Renal cortex interstitium (tissue), 15 donors: ENCODE results near the gene ZNHIT6. TPM values are rescaled to one million over a fixed set of nuclear protein-coding genes. Genes with fewer than 3 reads are reported as not detected.
"Not testable (repeated sequence)": the region's sequence is repeated elsewhere in the genome, so short reads cannot be mapped to it uniquely, and the experiment has no call there.

Experiments used
- DNase-seq, 11 donors: peaks; one replicate each; pipeline ENCODE4 v3.0.0-alpha.2; 2013; ENCODE audit warnings: low read depth in 9 of 11, low spot score in 4 of 11; ENCODE audit errors: extremely low read depth in 1 of 11
- long read RNA-seq, 16 experiments: transcript quantifications; one replicate each; lab custom pipeline, GENCODE V29; 2026
- polyA plus RNA-seq, 3 donors: library from polyadenylated mRNA; unstranded; fragments of 120-200 nt; gene quantifications; one replicate each; pipeline ENCODE4 v1.2.1, GENCODE V29; 2013; ENCODE audit not compliant: insufficient read length in 3 of 3

ZNHIT6 gene, protein sequence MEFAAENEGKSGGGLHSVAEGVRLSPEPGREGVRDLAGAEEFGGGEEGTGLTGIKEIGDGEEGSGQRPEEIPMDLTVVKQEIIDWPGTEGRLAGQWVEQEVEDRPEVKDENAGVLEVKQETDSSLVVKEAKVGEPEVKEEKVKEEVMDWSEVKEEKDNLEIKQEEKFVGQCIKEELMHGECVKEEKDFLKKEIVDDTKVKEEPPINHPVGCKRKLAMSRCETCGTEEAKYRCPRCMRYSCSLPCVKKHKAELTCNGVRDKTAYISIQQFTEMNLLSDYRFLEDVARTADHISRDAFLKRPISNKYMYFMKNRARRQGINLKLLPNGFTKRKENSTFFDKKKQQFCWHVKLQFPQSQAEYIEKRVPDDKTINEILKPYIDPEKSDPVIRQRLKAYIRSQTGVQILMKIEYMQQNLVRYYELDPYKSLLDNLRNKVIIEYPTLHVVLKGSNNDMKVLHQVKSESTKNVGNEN
- 10 to 100 TPM; 28.0 to 35.8 (median 30.9) TPM for polyA plus RNA-seq
- long read RNA-seq, donor 1, partial matches to known transcripts, result 0 of 3 reads
- long read RNA-seq, donor 1, other reads (novel, unspliced or antisense), result 0 of 3 reads
- long read RNA-seq, donor 2, partial matches to known transcripts, result 0 of 2 reads
- long read RNA-seq, donor 2, other reads (novel, unspliced or antisense), result 0 of 2 reads
- long read RNA-seq, donor 3, partial matches to known transcripts, result 0 of 4 reads
- long read RNA-seq, donor 3, other reads (novel, unspliced or antisense), result 0 of 4 reads
- long read RNA-seq, donor 4, partial matches to known transcripts, result 16 of 16 reads
- long read RNA-seq, donor 4, other reads (novel, unspliced or antisense), result 0 of 16 reads
- long read RNA-seq, donor 5, result 0 reads
- long read RNA-seq, donor 6, partial matches to known transcripts, result 19 of 21 reads
- long read RNA-seq, donor 6, other reads (novel, unspliced or antisense), result 0 of 21 reads
- long read RNA-seq, donor 7, partial matches to known transcripts, result 0 of 4 reads
- long read RNA-seq, donor 7, other reads (novel, unspliced or antisense), result 0 of 4 reads
- long read RNA-seq, donor 8, transcript ZNHIT6-201 (10 exons, 2,797 nt), result major isoform, 5 of 35 reads
- long read RNA-seq, donor 8, partial matches to known transcripts, result 30 of 35 reads
- long read RNA-seq, donor 8, other reads (novel, unspliced or antisense), result 0 of 35 reads
- long read RNA-seq, donor 9, partial matches to known transcripts, result 10 of 12 reads
- long read RNA-seq, donor 9, other reads (novel, unspliced or antisense), result 0 of 12 reads
- long read RNA-seq, donor 10, partial matches to known transcripts, result 0 of 2 reads
- long read RNA-seq, donor 10, other reads (novel, unspliced or antisense), result 0 of 2 reads
- long read RNA-seq, donor 11, transcript ZNHIT6-201 (10 exons, 2,797 nt), result major isoform, 5 of 11 reads
- long read RNA-seq, donor 11, partial matches to known transcripts, result 6 of 11 reads
- long read RNA-seq, donor 11, other reads (novel, unspliced or antisense), result 0 of 11 reads
- long read RNA-seq, donor 12, partial matches to known transcripts, result 0 of 1 reads
- long read RNA-seq, donor 12, other reads (novel, unspliced or antisense), result 0 of 1 reads
- long read RNA-seq, donor 13, partial matches to known transcripts, result 0 of 4 reads
- long read RNA-seq, donor 13, other reads (novel, unspliced or antisense), result 0 of 4 reads
- long read RNA-seq, donor 14, partial matches to known transcripts, result 0 of 3 reads
- long read RNA-seq, donor 14, other reads (novel, unspliced or antisense), result 0 of 3 reads
- long read RNA-seq, donor 15, partial matches to known transcripts, result 6 of 9 reads
- long read RNA-seq, donor 15, other reads (novel, unspliced or antisense), result 0 of 9 reads
- long read RNA-seq, donor 16, transcript ZNHIT6-201 (10 exons, 2,797 nt), result major isoform, 15 of 27 reads
- long read RNA-seq, donor 16, partial matches to known transcripts, result 12 of 27 reads
- long read RNA-seq, donor 16, other reads (novel, unspliced or antisense), result 0 of 27 reads

DNA sequence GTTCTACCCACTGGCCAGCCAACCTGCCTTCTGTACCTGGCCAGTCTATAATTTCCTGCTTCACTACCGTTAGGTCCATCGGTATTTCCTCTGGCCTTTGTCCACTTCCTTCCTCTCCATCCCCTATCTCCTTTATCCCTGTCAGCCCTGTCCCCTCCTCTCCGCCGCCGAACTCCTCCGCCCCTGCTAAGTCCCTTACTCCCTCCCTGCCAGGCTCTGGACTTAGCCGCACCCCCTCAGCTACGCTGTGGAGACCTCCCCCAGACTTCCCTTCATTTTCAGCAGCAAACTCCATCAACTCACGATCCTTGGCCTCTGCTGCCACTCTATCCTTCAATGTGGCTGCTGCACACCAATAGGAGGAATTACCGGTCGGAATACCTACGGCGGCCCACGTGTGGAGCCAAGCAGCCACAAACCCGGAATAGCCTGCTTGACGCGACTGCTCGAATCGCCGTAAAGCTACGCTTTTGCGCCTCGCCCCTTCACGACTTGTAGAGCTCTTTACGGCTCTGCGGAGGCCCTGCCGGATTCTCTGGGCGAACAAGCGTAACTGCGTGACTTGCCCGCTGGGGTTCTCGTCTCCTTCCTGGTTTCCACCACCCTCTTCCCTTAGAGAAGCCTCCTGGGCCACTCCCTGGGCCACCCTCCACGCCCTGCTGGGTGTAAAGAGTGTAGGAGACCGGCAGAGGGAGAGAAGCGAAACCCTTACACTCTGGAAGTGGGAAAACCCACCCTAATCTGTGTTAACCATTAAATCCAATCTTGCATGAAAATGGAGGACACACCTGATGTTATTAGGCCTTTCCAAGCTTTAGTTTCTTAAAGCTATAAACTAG, at the start of gene ZNHIT6:
ZNHIT6 (minus strand) TSS at position 444 of the 839 bp plus-strand sequence; CDS start at position 295, 149 bp downstream.
- peak; percentile 73 to 94 (median 85) for DNase-seq

DNA sequence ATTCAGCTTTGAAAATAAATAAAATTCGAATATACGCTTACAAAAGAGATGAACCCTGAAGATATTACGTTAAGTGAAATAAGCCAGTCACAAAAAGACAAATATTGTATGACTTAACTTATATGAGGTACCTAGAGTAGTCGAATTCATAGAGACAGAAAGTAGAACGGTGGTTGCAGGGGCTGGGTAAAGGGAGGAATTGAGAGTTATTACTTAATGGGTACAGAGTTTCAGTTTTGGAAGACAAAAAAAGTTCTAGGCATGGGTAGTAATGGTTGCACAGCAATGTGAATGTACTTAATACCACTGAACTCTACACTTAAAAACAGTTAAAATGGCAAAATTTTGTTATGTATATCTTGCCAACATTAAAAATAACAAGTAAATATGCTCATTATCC, 48.6 kb upstream of the ZNHIT6 start:
- DNase-seq, result no peak

DNA sequence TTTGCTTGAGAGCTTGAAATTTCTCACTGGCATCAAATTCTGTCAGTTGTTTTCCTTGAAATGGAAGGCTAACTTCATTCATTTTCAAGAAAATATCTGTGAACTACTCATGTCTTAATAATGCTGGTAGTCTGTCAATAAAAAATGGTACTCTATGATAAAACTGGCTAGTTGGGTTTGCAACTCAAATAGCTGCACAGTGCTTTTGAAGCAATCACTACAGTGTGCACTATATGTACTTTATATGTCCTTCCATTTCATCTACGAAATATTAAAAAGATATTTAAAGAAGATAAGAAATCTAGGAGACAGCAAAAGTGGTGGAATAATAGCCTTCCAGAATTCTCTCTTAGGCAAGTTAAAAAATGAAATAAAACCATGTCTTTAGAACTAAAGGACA, 39.9 kb upstream of the ZNHIT6 start:
- DNase-seq, result no peak

DNA sequence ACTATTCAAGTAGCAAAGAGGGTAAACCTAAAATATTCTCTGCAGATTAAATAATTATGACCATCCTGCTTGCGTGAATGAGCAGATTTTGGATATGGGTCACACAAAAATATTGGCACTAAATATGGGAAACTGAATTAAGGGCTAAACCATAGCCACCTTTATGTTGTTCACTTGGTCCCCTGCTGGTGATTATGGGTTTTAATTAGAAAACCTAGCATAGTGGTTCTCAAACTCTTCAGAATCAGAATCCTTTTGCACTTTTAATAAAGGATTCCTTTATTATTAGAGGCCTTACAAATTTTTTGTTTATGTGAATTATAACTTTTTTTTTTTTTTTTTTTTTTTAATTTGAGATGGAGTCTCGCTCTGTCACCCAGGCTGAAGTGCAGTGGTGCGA, 38.5 kb upstream of the ZNHIT6 start:
- no peak for DNase-seq

DNA sequence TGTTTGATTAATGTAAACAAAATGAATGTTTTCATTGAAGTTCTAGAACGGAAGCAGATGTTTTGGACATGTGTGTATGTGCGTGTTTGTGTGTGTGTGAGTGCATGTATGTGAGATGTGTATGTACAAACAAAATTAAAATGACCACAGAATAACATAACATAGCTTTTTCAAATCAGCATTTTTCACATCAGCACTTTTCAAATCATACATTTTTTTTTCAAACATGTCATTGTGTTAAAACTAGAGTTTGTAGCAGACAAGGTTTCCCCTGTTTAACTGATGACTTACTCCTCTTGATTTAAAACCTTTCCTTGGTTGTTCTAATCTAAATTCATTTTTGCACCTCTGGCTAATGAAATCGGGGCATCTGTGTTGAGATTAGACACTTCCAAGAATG, 35.6 kb upstream of the ZNHIT6 start:
- DNase-seq, result no peak

DNA sequence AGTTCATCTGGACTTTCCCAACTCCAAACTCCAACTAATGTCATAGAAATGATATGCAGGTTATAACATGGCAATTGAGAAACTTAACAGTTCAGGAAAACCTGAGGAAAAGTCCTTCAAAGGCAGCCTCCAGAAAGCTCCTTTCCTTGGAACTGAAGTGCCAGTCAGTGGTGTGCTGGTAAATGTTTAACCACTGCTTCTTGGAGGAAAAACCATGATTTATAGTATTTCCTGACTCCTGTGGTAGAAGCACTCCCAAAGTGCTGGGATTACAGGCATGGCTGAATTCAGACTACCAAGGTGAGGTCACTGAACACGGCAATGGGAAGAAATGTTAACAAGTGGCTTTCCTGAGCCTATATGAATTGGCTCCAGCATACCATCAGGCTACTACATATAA, 26.7 kb upstream of the ZNHIT6 start:
- DNase-seq, result peak; percentile 15 to 79 (median 45)

DNA sequence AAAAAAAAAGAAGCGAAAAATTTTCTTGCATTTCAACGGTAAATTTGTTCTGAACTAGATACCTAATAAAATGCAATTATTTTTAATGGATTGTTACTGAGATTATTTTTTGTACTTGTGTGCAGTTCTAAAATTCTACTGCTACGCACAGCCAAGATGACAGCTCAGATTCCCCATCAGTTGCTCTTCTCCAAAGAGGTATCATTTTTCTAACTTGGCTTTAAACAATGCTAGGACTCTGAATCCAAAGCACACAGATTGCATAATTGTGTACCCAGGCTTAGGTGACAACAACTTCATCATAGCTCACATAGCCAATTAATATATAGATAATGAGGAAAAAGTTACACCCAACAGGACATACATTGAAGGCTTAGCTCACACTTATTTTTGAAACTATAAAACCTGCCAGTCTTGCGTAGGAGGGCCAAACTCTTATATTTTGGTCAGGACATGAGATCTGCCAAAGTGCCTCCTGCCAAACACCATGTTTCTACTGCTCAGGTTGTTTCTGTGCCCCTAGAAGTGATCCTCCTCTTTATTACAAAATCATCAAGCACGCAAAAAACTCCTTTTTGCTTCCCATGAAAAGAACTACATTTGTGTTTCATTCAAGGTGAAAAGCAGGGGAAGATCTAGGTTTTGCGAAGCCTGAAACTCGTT, 10.6 kb upstream of the ZNHIT6 start:
- DNase-seq, result no peak

DNA sequence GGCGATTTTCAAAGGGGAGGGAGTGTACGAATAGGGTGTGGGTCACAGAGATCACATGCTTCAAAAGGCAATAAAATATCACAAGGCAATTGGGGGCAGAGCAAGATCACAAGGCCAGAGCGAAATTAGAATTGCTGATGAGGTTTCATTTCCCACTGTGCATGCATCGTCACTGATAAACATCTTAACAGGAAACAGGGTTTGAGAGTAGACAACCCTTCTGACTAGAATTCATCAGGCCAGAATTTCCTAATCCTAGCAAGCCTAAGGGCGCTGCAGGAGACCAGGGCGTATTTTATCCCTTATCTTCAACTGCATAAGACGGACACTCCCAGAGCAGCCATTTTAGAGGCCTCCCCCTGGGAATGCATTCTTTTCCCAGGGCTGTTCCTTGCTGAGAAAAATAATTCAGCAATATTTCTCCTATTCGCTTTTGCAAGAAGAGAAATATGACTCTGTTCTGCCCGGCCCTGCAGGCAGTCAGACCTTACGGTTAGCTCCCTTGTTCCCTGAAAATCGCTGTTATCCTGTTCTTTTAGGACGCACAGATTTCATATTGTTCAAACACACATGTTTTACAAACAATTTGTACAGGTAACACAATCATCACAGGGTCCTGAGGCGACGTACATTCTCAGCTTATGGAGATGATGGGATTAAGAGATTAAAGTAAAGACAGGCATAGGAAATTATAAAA, 6.3 kb upstream of the ZNHIT6 start:
- DNase-seq, result not testable (repeated sequence)

DNA sequence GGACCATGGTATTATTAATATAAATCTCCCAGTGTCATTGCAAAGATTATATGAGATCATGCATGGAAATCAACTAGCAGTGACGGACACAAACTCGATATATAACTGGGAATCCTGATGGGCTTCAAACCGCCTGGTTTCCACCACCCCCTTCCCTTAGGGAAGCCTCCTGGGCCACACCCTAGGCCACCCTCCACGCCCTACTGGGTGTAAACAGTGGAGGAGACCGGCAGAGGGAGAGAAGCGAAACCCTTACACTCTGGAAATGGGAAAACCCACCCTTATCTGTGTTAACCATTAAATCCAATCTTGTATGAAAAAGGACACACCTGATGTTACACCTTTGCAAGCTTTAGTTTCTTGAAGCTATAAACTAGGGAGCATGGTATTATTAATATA, 595 bp upstream of the ZNHIT6 start:
- no peak for DNase-seq

DNA sequence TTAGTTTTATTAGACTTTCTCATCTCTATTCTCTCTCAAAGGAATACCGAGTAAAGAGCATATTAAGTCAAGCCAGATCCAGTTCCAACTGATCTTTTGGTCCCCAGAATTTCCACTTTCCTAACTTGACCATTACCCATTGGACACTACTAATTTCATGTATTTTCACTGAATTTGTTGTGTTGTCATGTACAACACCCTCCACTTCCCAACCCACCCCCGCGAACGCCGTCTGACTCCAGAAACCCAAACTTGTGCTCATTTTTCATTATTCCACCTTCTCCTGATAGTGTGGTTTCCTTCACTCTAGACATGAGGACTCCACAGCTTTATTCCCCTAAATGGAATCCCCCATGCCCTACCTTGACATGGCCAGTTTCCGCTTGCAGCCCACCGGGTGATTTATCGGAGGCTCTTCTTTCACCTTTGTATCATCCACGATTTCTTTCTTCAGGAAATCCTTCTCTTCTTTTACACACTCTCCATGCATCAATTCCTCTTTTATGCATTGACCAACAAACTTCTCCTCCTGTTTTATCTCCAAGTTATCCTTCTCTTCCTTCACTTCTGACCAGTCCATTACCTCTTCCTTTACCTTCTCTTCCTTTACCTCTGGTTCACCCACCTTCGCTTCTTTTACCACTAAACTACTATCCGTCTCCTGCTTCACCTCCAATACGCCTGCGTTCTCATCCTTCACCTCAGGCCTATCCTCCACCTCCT, 805 bp downstream of the ZNHIT6 start:
- no peak for DNase-seq

DNA sequence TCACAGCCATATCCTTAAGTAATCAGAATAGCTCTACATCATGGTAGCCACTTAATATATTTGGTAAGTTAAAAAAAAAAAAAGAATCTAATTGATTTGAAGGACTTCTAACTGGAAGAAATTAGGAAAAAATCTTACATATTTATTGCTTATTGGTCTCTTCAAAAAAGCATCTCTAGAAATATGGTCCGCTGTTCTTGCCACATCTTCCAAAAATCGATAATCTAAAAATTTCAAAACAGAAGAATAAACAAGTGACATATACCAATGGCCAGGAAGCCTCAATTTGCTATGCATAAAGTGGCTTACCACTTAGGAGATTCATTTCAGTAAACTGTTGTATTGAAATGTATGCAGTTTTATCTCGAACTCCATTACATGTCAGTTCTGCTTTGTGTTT, 2.3 kb downstream of the ZNHIT6 start:
- DNase-seq, result no peak

DNA sequence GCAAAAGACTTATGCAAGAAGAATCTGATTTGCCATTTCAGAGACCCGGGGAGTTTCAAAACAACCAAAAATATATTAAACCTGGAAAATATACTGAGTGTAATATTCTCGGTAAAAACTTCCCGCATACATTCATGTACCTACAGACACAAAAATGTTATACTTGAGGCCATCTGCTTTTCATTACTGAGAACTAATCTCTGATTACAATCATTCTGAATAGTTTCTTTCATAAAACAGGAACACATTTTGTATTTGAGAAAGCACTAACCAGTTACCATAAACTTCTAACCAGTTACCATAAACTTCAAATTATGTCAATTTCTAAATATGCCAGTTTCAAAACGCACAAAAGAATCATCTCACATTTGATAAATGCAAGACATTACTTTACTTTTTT, 7.8 kb downstream of the ZNHIT6 start:
- DNase-seq, result no peak

DNA sequence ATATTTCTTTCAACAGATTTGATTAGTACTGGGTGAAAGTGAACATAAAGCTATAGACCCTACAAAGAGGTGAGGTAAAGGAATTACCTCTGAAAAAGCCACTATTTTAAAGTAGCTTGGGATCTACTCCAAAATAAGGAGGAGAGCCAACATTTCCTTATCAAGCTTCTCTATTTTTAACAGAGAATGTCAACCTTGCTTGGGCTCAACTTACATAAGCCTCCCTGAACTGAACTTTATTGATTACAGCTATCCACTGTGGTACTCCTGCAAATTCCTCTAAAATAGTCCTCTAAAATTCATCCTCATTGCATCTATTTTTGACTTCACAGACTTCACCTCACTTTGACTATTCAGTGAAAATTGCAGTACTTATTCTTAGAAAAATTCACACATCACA, 10.3 kb downstream of the ZNHIT6 start:
- DNase-seq, result no peak

DNA sequence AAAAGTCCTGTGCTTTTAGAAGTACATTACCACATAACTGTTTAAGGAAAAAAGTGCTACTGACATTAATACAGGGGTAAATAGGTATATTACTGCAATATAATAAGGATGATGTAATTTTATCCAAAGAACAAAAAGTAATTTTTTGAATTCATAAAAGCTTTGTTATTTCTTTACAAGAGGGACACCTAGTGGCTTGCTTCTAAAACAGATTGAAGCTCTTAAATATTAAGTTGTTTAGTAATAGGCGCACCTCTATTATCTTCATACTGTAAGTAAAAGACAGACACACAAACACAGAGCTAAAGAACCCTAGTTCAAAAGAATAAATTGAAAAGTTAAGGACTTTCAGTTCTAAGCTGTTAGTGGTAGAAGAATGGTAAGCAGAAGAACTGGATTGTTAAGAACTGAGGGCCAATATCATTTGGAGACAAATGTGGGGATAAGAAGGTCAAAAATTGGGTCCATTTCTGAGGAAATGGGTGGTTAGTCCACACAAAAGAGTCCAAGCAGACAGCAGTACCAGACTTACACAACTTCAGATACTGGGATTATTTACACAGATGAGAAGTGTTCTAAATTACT, 15.4 kb downstream of the ZNHIT6 start:
- peak in 2 of 11 donors; percentile 23 to 46 for DNase-seq

DNA sequence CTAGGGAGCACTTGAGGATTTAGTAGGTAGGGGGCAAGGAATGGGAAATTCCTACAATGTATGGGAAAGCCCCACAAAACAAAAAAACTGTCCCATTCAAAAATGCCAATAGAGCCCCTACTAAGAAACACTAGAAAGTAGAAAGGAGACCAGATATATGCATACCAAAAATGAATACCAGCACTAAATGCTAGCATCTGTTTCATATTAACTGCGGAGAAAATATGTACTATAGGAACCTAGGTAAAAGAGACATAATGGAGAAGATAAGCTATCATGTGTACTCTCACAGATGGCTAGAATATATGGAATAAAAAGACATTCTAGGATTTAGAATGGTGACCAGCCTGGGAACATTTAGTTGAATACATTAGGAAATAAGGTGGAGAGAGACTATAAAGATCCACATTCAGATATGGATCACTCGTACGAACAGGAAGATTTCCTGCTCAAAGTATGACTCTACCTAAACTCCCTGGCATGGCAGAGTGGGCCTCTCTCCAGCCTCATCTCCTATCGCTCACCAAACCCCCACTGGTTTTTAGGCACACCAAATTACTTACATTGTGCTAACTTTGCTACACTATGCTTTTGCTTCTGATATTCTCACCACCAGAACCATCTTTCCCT, 18.3 kb downstream of the ZNHIT6 start:
- DNase-seq, result no peak
